ENCODE measurements around the gene MT1F. TPM values are rescaled to one million over a fixed set of nuclear protein-coding genes. Genes with fewer than 3 reads are reported as not detected.
A peak's percentile ranks its signal among the peaks of the same experiment; 100 is the strongest.
"Not testable (repeated sequence)": the region's sequence is repeated elsewhere in the genome, so short reads cannot be mapped to it uniquely, and the experiment has no call there.

The MT1F gene
- total RNA-seq, 1 experiment from 2014 or later: 7.3 TPM

GRCh38 chr16:56673921-56674320 lies 16.2 kb downstream of the MT1F start:
- no peaks in the 10 kb centered on the region for H3K4me1 ChIP-seq (ENCODE audit: control insufficient read depth in 1 of 2, insufficient read depth in 2 of 2, low read length in 2 of 2)
- DNase-seq (ENCODE audit: low read depth, low spot score) (no peak), ATAC-seq (peak; percentile 75)
- intact Hi-C loops (cut with micrococcal nuclease): no loop called here
- no peaks in the 10 kb centered on the region for H3K27me3 ChIP-seq (ENCODE audit: insufficient read depth, low read length)
- no peaks in the 10 kb centered on the region for H3K79me2 ChIP-seq (ENCODE audit: insufficient read depth, low read length)
- no peaks in the 10 kb centered on the region for H3K9me2 ChIP-seq (ENCODE audit: insufficient read depth)
- no peak overlapping the region for H3K27ac ChIP-seq (ENCODE audit: low read depth, low read length)
- ChIA-PET CTCF (no interaction called here), POLR2A (interaction anchor here (1.6 kb wide), 1 partner anchor 9 kb away, joined by 5 read pairs; no protein-coding TSS in a partner anchor), RAD21 (ENCODE audit: low non-redundant PET in 1 of 2, low total read pairs in 2 of 2, uncharacterized antibody in 2 of 2, unreplicated experiment in 2 of 2) (no interaction called here)
- BruUV-seq (replicated peaks): no TSS peak
- H3K9me3 ChIP-seq (ENCODE audit: control insufficient read depth in 1 of 2, insufficient read depth in 1 of 2, low read depth in 1 of 2, low read length in 2 of 2): no peaks in the 10 kb centered on the region
- TF ChIP-seq EZH2 (IDR thresholded peaks at IDR 0.05) (no peak), SP1 (IDR thresholded peaks at IDR 0.05; ENCODE audit: low read depth) (no peak), ZNF274 (IDR thresholded peaks at IDR 0.05; ENCODE audit: low read depth, low read length) (no peak), JUND (IDR thresholded peaks at IDR 0.05) (no peak), SRF (IDR thresholded peaks at IDR 0.05; ENCODE audit: low read depth) (no peak), RAD21 (IDR thresholded peaks at IDR 0.05; ENCODE audit: low read depth) (peak; percentile 56), YY1 (IDR thresholded peaks at IDR 0.05; ENCODE audit: extremely low read depth, insufficient replicate concordance, low read depth, low read length) (no peak), SIN3A (IDR thresholded peaks at IDR 0.05; ENCODE audit: low read depth) (no peak), ZFX (IDR thresholded peaks at IDR 0.05) (no peak), CTCF (IDR thresholded peaks at IDR 0.05 in 2 of 3, conservative IDR thresholded peaks at IDR 0.05 in 1 of 3; ENCODE audit: borderline replicate concordance in 1 of 3, insufficient read depth in 1 of 3, low read depth in 2 of 3, low read length in 2 of 3) (peak in 2 of 3 experiments; percentile 30 to 51; a peak in 3 of 6 replicates), EGR1 (IDR thresholded peaks at IDR 0.05; ENCODE audit: low read depth) (no peak)
- H3K4me2 ChIP-seq (ENCODE audit: low read length): no peak overlapping the region
- H4K20me1 ChIP-seq (ENCODE audit: insufficient read depth): no peaks in the 10 kb centered on the region
- H3K9ac ChIP-seq (ENCODE audit: low read length): no peak overlapping the region
- no peak overlapping the region for H2AFZ ChIP-seq (ENCODE audit: low read depth, low read length, poor library complexity, severe bottlenecking)
- no peaks in the 10 kb centered on the region for H3K36me3 ChIP-seq (ENCODE audit: control insufficient read depth in 1 of 2, insufficient read depth in 2 of 2, low read length in 2 of 2)
- H3K4me3 ChIP-seq (replicated peaks in 1 of 2; ENCODE audit: low read depth in 1 of 2, low read length in 2 of 2): no peak overlapping the region

- ATAC-seq; H3K79me2 ChIP-seq (ENCODE audit: insufficient read depth, low read length); H2AFZ ChIP-seq (ENCODE audit: low read depth, low read length, poor library complexity, severe bottlenecking); RAD21 ChIA-PET (ENCODE audit: low non-redundant PET in 1 of 2, low total read pairs in 2 of 2, uncharacterized antibody in 2 of 2, unreplicated experiment in 2 of 2); BruUV-seq (replicated peaks); CTCF ChIA-PET; intact Hi-C loops (cut with micrococcal nuclease); H3K9ac ChIP-seq (ENCODE audit: low read length); H3K4me1 ChIP-seq (ENCODE audit: control insufficient read depth in 1 of 2, insufficient read depth in 2 of 2, low read length in 2 of 2); H3K9me3 ChIP-seq (ENCODE audit: control insufficient read depth in 1 of 2, insufficient read depth in 1 of 2, low read depth in 1 of 2, low read length in 2 of 2); H3K9me2 ChIP-seq (ENCODE audit: insufficient read depth); H3K27ac ChIP-seq (ENCODE audit: low read depth, low read length); H3K36me3 ChIP-seq (ENCODE audit: control insufficient read depth in 1 of 2, insufficient read depth in 2 of 2, low read length in 2 of 2); H3K4me2 ChIP-seq (ENCODE audit: low read length); H3K4me3 ChIP-seq (replicated peaks in 1 of 2; ENCODE audit: low read depth in 1 of 2, low read length in 2 of 2); H3K27me3 ChIP-seq (ENCODE audit: insufficient read depth, low read length); H4K20me1 ChIP-seq (ENCODE audit: insufficient read depth); DNase-seq (ENCODE audit: low read depth, low spot score): not testable (repeated sequence)
- POLR2A ChIA-PET: interaction anchor here (1.6 kb wide), 1 partner anchor 8 kb away, joined by 5 read pairs; no protein-coding TSS in a partner anchor
Observed at GRCh38 chr16:56674570-56674969, 16.8 kb downstream of the MT1F start.

Measured in HCT116 (cell line).